NOMO-1 (cell line): ENCODE measurements around the gene EXOC4.

Experiments used
- DNase-seq, 2 experiments: peaks; one replicate each; lab custom pipeline; 2025; ENCODE audit not compliant: unreplicated experiment in 2 of 2; lab: John Stamatoyannopoulos, UW

EXOC4 gene

GRCh38 chr7:133479456-133480065, 226.7 kb downstream of the EXOC4 start:
- no peak for DNase-seq

DNA sequence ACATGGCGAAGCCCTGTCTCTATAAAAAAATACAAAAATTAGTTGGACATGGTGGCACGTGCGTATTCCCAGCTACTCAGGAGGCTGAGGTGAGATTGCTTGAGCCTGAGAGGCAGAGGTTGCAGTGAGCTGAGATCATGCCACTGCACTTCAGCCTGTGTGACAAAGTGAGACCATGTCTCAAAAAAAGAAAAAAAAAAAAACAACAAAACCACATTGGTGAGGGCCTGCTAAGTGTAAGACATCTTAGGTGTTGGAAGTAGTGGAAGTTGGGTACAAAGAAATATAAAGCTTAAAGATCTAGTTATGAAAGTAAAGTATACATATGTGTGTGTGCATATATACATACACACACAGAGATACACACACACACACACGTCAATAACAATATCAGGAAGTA, 228.0 kb downstream of the EXOC4 start:
- no peak for DNase-seq

GRCh38 chr7:133481676-133482075, 228.8 kb downstream of the EXOC4 start:
- DNase-seq = no peak

GRCh38 chr7:133482599-133482998, 229.7 kb downstream of the EXOC4 start:
- no peak for DNase-seq

DNA sequence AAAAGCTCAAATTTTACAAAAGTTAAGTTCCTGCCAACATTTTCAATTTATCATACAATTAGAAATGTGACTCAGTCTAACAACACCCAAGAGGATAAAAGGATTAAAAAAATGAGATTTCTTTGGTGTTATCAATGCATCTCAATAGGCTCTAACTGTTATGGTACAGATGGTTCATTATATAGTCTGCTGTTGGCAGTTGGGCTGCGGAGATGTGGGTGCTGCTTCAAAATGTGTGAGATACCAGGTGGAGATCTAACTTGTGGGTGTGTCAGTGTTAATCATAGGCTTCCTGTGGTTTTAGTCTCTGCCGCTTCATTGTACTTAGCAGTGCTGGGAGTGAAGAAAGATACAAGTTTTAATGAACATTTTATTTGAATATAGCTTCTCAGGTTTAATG, 231.2 kb downstream of the EXOC4 start:
- DNase-seq = no peak

DNA sequence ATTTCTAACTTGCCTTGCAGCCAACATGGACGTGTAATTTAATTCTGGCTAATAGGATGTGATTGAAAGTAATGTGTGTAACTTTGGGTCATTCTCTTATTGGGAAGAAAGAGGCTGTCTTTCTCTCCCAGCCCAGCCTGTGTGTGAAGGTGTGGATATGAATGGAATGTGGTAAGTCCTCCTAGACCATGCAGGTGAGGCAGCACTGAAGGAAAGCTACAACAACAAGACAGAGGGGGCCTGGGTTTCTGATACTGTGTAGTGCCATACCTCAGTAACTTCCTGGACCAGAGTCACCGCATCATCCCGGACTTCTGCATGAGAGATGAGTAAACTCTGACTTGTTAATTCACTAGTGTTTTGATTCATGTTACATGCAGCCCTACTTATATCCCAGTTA, 237.0 kb downstream of the EXOC4 start:
- DNase-seq = no peak

GRCh38 chr7:133491201-133491691, 238.4 kb downstream of the EXOC4 start:
- no peak for DNase-seq

- DNase-seq = no peak
These were observed 239.2 kb downstream of the EXOC4 start for GRCh38 chr7:133491846-133492652.

DNA sequence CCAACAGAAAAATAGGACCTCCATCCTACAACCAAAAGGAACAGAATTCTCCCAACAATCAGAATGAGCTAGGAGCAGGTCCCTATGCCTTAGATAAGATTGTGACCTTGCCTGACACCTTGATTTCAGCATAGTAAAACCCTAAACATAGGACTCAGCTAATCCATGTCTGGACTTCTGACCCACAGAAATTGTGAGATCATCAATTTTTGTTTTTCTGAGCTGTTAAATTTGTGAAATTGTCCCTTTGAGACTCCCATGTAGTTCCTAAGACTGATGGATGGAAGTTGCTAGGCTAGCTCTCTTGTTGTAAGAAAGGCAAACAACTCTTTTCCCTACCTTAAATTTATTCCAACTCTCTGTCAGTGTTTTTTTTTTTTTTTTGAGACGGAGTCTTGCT, 244.2 kb downstream of the EXOC4 start:
- no peak for DNase-seq

GRCh38 chr7:133501771-133502170, 248.9 kb downstream of the EXOC4 start:
- DNase-seq = no peak

DNA sequence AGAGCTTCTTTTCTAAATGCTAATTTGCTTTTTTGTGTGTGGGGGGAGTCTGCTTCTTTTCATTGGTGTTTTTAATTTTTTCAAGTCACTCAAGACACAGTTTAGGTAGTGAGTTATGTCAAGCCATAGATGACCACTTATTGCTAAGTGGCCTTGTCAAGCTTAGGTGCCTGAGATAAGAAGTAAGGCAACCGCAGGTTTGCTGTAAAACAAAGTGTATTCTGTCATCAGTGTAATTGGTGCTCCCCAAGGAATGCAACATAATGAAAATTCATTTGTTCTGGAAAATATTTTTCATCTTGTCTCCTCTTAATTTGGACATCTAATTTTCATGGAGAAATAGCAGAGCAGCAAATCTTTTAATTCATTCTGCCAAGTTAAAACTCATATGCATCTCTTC, 249.6 kb downstream of the EXOC4 start:
- DNase-seq = no peak

- DNase-seq = no peak
These were observed 250.1 kb downstream of the EXOC4 start for GRCh38 chr7:133502972-133503371.

- no peak for DNase-seq
These were observed 251.9 kb downstream of the EXOC4 start for GRCh38 chr7:133504825-133505224.

DNA sequence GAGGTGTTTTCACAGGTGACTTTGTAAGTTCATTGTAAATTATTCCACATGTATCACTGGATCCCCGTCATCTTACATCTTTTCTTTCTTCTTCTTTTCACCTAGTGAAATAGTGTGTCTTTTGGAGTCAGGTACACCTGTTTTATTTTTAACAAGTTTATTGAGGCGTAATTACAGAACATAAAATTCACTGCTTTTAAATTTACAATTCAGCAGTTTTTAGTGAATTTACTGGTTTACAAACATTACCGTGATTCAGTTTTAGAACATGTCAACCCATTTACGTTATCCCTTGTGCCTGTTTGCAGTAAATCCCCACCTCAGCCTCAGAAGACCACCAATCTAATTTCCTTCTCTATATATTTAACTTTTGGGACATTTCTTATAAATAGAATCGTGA, 256.9 kb downstream of the EXOC4 start:
- no peak for DNase-seq

GRCh38 chr7:133510326-133511055, 257.6 kb downstream of the EXOC4 start:
- DNase-seq = no peak

DNA sequence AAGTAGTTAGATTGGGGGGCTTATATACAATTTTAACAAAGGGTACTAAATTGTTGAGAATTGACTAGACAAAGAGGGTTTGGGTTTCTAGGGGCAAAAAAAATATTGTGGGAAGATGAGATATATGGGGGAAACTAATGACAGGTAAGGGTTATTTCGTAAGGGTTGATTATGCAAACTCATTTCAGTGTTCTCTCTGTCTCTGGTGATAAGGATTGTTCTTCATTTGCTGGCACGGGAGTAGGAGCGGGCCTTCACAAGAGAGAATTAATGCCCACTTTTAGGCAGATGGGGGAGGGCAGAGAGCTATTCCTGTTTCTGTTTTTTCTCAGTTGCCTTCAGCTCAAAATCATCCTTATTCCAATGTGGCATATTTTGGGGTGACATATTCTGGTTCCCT, 258.4 kb downstream of the EXOC4 start:
- no peak for DNase-seq

GRCh38 chr7:133511708-133512107, 258.8 kb downstream of the EXOC4 start:
- DNase-seq = no peak

DNA sequence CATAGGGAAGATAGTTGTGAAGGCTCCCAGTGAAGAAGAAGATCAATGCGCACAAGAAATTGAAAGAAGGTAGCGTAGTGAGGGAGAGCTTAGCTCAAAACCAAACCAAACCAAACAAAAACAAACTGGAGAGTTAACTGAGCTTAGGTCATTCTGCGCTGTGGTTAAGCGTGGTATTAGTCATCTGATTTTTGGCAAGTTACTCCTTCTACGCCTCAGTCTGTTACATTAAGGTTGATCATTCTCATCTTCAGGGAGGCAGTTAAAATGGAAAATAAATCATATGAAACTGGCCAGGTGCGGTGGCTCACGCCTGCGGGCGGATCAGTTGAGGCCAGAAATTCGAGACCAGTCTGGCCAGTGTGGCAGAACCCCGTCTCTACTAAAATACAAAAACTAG, 259.7 kb downstream of the EXOC4 start:
- no peak for DNase-seq

GRCh38 chr7:133513608-133514007, 260.7 kb downstream of the EXOC4 start:
- DNase-seq = no peak

DNA sequence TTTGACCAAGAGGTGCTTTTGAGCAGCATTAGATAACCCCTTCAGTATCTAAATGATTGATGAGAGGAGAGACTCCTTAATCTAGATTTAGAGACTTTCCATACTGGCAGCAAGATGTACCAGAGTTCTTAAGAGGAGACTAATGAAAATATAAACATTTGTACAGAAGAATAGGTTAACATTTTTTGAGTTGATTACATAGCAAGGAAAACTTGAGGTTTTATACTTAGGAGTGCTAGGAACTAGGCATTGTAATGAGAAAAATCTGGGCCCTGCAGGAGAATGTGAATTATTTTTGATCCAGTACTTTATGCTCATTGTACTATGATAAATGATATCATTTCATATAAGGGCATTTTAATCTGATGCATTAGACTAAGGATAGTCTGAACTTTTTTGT, 261.7 kb downstream of the EXOC4 start:
- DNase-seq = no peak

DNA sequence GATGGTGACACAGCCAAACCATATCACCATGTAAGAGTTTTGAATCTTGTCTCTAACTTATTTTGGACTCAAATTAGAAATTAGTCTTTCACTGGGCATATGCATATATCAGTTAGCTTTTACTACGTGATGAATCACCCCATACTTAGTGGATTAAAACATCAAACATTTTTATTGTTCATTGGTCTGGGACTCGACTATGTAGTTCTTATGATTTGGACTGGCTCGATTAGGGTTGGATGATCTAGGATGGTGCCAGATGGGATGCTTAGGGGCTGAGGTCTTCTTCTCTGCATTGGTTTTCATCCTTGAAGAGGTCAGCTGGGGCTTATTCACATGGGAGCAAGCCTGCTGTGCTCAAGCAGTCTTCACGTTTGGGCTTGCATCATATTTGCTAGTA, 264.9 kb downstream of the EXOC4 start:
- no peak for DNase-seq

GRCh38 chr7:133518718-133519117, 265.8 kb downstream of the EXOC4 start:
- DNase-seq = no peak
